ENCODE data around the gene CTDNEP1. TPM values are rescaled to one million over a fixed set of nuclear protein-coding genes. Genes with fewer than 3 reads are reported as not detected.
A peak's percentile ranks its signal among the peaks of the same experiment; 100 is the strongest.

CTDNEP1 gene
- total RNA-seq, 1 donor, result 31.8 TPM

DNA sequence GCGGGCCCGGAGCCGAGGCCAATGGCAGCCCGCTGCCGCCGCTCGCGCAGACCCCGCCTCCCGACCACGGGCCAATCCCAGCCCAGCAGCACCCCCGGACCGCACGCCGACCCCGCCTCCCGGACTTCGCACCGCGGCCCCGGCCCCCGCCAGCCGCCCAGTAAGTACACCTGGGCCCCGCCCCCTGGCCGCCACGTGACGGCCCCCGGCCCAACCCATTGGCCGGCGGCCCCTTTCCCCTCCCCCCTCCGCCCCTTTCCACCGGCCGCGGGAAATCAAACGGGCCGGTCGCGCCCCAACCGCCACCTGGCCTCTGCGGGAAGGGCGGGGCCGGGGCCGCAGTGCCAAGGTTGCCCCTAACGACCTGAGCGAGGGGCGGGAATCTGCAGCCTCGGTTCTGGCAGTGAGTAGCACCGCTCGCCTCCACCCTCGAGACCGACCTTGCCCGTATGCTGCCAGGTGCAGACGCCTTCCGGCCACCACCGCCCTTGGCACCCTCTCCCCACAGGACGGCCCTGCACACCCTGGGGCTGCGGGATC lies 43.1 kb upstream of the CTDNEP1 start, which contains the start of gene YBX2:
Gene YBX2, minus strand, starts transcription at position 26 of the 540 bp plus-strand sequence. CDS start 139 bp downstream, outside the sequence.
- Histone ChIP-seq H2AFZ (ENCODE audit: low read length) (no peak within 1 kb of the TSS), H3K27me3 (ENCODE audit: insufficient read depth, low read length) (peaks cover 46% of the 10 kb centered on the region), H4K20me1 (ENCODE audit: insufficient read depth, low read length) (peaks cover 3% of the 10 kb centered on the region), H3K27ac (ENCODE audit: low read depth, low read length) (no peak within 1 kb of the TSS), H3K4me3 (ENCODE audit: insufficient read depth, low read length) (peak within 1 kb of the TSS; percentile 30), H3K9me3 (ENCODE audit: low read depth, low read length) (no peaks in the 10 kb centered on the region), H3K4me1 (ENCODE audit: insufficient read depth, low read length) (peaks cover 3% of the 10 kb centered on the region), H3K36me3 (ENCODE audit: insufficient read depth, low read length) (no peaks in the 10 kb centered on the region), H3K4me2 (ENCODE audit: insufficient read depth, low read length) (peak within 1 kb of the TSS; percentile 64), H3K79me2 (ENCODE audit: insufficient read depth, low read length) (no peaks in the 10 kb centered on the region)
- peak; percentile 95 for DNase-seq (ENCODE audit: insufficient read length, low spot score, missing footprints)
- TF ChIP-seq, protein P1, sequence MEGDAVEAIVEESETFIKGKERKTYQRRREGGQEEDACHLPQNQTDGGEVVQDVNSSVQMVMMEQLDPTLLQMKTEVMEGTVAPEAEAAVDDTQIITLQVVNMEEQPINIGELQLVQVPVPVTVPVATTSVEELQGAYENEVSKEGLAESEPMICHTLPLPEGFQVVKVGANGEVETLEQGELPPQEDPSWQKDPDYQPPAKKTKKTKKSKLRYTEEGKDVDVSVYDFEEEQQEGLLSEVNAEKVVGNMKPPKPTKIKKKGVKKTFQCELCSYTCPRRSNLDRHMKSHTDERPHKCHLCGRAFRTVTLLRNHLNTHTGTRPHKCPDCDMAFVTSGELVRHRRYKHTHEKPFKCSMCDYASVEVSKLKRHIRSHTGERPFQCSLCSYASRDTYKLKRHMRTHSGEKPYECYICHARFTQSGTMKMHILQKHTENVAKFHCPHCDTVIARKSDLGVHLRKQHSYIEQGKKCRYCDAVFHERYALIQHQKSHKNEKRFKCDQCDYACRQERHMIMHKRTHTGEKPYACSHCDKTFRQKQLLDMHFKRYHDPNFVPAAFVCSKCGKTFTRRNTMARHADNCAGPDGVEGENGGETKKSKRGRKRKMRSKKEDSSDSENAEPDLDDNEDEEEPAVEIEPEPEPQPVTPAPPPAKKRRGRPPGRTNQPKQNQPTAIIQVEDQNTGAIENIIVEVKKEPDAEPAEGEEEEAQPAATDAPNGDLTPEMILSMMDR (IDR thresholded peaks at IDR 0.05; ENCODE audit: extremely low read depth, low read depth, low read length), result no peak

DNA sequence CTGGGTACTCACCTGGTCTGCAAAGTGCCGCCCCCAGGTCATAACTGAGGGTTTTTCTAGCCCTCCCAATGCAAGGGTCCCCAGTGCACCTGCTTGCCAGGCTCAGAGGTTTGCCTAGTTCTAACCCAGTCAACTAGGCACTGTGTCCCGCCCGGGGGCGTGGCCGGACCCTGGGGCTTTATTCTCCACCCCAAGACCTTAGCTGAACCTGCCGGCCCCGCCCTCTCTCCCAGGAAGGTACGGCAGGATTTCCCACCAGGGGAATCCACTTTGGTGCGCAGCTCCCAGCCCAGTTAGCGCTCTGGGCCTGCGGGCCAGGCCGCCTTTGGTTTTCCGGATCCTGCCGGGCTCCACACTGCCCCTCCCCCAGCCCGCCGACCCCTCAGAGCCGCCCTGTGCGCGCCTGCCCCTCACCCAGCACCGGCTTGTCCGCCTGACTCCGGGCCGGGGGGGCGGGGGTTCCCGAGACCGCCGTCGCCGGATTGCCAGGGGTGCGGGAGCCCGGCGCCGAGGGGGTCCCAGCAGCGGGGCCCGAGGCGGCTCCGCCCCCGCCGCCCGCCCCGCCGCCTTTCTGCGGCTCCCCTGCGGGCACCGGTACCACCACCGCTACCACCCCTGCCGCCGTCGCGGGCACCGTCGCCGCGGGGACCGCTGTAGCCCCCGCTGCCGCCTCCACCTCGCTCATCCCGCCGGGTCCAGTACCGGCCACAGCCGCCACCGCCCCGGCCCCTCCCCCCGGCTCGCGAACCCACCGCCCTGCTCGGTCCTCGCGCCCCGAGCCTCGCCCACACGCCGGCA lies 42.5 kb upstream of the CTDNEP1 start:
- peak; percentile 86 for DNase-seq (ENCODE audit: insufficient read length, low spot score, missing footprints)
- Histone ChIP-seq H2AFZ (ENCODE audit: low read length) (no peak overlapping the region), H3K27ac (ENCODE audit: low read depth, low read length) (no peak overlapping the region), H3K27me3 (ENCODE audit: insufficient read depth, low read length) (peaks cover 46% of the 10 kb centered on the region), H3K79me2 (ENCODE audit: insufficient read depth, low read length) (no peaks in the 10 kb centered on the region), H3K9me3 (ENCODE audit: low read depth, low read length) (no peaks in the 10 kb centered on the region), H3K4me2 (ENCODE audit: insufficient read depth, low read length) (no peak overlapping the region), H4K20me1 (ENCODE audit: insufficient read depth, low read length) (peaks cover 3% of the 10 kb centered on the region), H3K36me3 (ENCODE audit: insufficient read depth, low read length) (no peaks in the 10 kb centered on the region), H3K4me1 (ENCODE audit: insufficient read depth, low read length) (peaks cover 3% of the 10 kb centered on the region), H3K4me3 (ENCODE audit: insufficient read depth, low read length) (no peak overlapping the region)
- TF ChIP-seq, protein P1 (IDR thresholded peaks at IDR 0.05; ENCODE audit: extremely low read depth, low read depth, low read length), result no peak

DNA sequence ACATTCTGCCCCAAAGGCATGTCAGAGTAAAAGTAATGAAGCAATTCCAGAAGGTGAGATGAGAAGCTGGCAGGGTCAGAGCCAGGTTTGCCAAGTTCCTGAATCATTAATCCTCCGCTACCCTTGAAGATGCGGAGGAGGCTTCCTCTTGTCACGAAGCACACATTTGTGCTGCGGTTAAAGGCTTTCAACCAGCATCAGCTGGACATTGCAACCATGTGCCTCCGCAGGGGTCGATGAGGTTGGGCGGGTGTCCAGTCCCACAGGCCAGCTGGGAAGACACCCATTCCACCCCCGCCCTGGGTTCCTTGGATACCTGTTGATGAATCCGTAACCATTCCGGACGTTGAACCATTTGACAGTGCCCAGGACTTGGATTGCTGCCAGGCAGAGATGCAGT lies 41.6 kb upstream of the CTDNEP1 start:
- Histone ChIP-seq H3K36me3 (ENCODE audit: insufficient read depth, low read length) (no peaks in the 10 kb centered on the region), H3K4me1 (ENCODE audit: insufficient read depth, low read length) (peaks cover 3% of the 10 kb centered on the region), H2AFZ (ENCODE audit: low read length) (no peak overlapping the region), H3K27ac (ENCODE audit: low read depth, low read length) (no peak overlapping the region), H4K20me1 (ENCODE audit: insufficient read depth, low read length) (peaks cover 3% of the 10 kb centered on the region), H3K79me2 (ENCODE audit: insufficient read depth, low read length) (no peaks in the 10 kb centered on the region), H3K27me3 (ENCODE audit: insufficient read depth, low read length) (peaks cover 48% of the 10 kb centered on the region), H3K9me3 (ENCODE audit: low read depth, low read length) (no peaks in the 10 kb centered on the region), H3K4me3 (ENCODE audit: insufficient read depth, low read length) (no peak overlapping the region), H3K4me2 (ENCODE audit: insufficient read depth, low read length) (no peak overlapping the region)
- TF ChIP-seq, protein P1 (IDR thresholded peaks at IDR 0.05; ENCODE audit: extremely low read depth, low read depth, low read length), result no peak
- peak; percentile 91 for DNase-seq (ENCODE audit: insufficient read length, low spot score, missing footprints)

DNA sequence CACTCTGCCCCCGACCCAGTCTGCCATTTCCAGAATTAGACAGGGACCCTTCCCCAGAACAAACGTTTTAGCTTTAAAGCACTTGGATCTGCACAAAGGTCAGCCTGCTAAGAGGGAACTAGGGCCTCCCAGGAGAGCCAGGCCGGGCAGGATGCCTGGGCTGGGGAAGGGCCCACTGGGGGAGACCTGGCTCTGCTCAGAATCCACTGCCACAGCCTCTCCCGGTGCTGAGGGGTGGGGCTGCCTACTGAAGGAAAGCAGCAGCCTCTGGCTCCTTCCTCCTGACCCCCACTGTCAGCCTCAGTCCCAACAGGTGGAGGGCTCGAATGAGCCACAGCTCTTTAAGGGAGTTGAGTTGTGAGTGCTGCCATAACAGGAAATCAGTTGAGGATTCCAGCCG lies 41.2 kb upstream of the CTDNEP1 start:
- Histone ChIP-seq H4K20me1 (ENCODE audit: insufficient read depth, low read length) (peaks cover 3% of the 10 kb centered on the region), H3K4me3 (ENCODE audit: insufficient read depth, low read length) (no peak overlapping the region), H3K27ac (ENCODE audit: low read depth, low read length) (no peak overlapping the region), H3K4me2 (ENCODE audit: insufficient read depth, low read length) (no peak overlapping the region), H3K4me1 (ENCODE audit: insufficient read depth, low read length) (peaks cover 3% of the 10 kb centered on the region), H3K36me3 (ENCODE audit: insufficient read depth, low read length) (no peaks in the 10 kb centered on the region), H3K9me3 (ENCODE audit: low read depth, low read length) (no peaks in the 10 kb centered on the region), H3K79me2 (ENCODE audit: insufficient read depth, low read length) (no peaks in the 10 kb centered on the region), H3K27me3 (ENCODE audit: insufficient read depth, low read length) (peaks cover 51% of the 10 kb centered on the region), H2AFZ (ENCODE audit: low read length) (no peak overlapping the region)
- TF ChIP-seq, protein P1 (IDR thresholded peaks at IDR 0.05; ENCODE audit: extremely low read depth, low read depth, low read length), result no peak
- DNase-seq (ENCODE audit: insufficient read length, low spot score, missing footprints), result peak; percentile 80

Data from osteoblast (primary cell).